GM10266 (cell line): Measurements from ENCODE around the gene MARCHF9.

ENCODE experiments used
- DNase-seq: peaks from one replicate; pipeline ENCODE4 v3.0.0; 2012; ENCODE audit errors: extremely low spot score
- CTCF ChIP-seq: IDR thresholded peaks from 2 replicates; pipeline ENCODE4 v1.5.1; 2012; ENCODE audit warnings: mild to moderate bottlenecking, low read depth; ENCODE audit not compliant: control insufficient read depth, insufficient read depth; ENCODE audit errors: missing control alignments

MARCHF9 gene

GRCh38 chr12:57726884-57727757 is 27.8 kb upstream of the MARCHF9 start:
- DNase-seq, result peak; percentile 29
- TF ChIP-seq CTCF, result no peak

GRCh38 chr12:57727758-57728395 is 27.0 kb upstream of the MARCHF9 start:
- DNase-seq, result no peak
- TF ChIP-seq CTCF, result no peak

- TF ChIP-seq CTCF, result no peak
- DNase-seq, result peak; percentile 11
Observed at GRCh38 chr12:57729321-57729844, 25.5 kb upstream of the MARCHF9 start.

DNA sequence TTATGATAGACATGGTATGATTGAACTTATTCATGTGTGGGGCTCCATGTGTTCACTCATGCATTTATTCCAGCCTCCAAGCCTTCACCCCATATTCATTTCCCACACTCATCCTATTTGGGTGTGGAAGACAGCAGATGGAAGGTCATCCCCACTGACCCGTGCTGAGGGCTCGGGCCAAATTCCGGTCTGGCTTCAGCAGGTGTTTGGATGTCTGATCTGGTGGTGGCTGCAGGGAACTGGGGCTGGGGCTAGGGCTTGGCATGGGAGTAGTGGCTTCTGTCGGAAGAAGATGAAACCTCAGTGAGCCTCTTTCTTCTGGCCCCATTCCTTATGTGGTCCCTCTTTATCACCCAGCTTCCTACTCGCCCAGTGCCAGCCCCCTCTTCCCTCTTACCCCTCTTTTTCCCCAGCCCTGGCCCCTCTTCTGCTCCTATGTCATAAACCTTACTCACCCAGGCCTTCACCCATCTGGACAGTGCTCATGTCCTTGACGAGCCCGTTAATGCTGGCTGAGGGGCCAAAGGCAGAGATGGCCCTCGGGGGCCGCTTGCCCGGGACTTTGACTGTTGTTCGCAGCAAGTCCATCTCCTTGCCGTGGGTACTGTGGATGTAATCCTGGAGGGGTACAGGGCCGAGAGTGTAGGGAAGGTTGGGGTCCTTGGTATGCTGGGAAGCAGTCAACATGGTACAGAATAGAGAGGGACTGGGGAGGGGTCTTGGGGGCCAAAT is 24.4 kb upstream of the MARCHF9 start:
- no peak for TF ChIP-seq CTCF
- no peak for DNase-seq

- no peak for DNase-seq
- no peak for TF ChIP-seq CTCF
Observed at GRCh38 chr12:57731411-57732080, 23.4 kb upstream of the MARCHF9 start.

DNA sequence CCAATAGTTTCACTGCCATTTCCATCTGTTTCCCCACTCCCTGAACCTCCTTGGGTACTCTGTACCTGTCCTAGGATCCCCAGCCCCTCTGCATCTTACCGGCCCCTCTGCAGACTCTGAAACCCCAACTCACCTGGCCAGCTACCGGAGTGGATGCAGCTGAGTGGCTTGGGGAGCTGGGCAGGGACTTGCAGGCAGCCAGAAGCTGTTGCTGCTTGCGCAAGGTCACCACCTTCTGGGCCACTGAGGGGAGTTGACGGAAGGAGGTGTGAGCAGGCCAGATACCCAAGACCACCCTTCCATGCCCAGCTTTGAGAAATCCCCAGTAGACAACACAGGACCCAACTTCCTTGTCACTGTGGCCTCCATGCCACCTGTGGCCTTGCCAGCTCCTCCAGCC is 22.6 kb upstream of the MARCHF9 start:
- no peak for TF ChIP-seq CTCF
- DNase-seq, result no peak
